Esophagus squamous epithelium (tissue), 4 donors: ENCODE data around the gene SDC4.
A peak's percentile ranks its signal among the peaks of the same experiment; 100 is the strongest.

ENCODE experiments used
- POLR2A ChIP-seq, 4 donors: fragments of 450-650 bp; IDR thresholded peaks; one replicate each; pipeline ENCODE4 v1.6.1; 2017; ENCODE audit warnings: antibody characterized with exemption in 4 of 4, mild to moderate bottlenecking in 4 of 4, moderate library complexity in 3 of 4
- TF ChIP-seq, protein P1 (sequence below), 6 experiments: fragments of 450-650 bp in 4 of 6; fragments of 200-600 bp in 2 of 6; sonication (generic) in 2 of 6; IDR thresholded peaks; one replicate each; pipeline ENCODE4 v1.5.1; 2016 to 2019; ENCODE audit warnings: antibody characterized with exemption in 6 of 6, mild to moderate bottlenecking in 4 of 6, moderate library complexity in 4 of 6

DNA sequence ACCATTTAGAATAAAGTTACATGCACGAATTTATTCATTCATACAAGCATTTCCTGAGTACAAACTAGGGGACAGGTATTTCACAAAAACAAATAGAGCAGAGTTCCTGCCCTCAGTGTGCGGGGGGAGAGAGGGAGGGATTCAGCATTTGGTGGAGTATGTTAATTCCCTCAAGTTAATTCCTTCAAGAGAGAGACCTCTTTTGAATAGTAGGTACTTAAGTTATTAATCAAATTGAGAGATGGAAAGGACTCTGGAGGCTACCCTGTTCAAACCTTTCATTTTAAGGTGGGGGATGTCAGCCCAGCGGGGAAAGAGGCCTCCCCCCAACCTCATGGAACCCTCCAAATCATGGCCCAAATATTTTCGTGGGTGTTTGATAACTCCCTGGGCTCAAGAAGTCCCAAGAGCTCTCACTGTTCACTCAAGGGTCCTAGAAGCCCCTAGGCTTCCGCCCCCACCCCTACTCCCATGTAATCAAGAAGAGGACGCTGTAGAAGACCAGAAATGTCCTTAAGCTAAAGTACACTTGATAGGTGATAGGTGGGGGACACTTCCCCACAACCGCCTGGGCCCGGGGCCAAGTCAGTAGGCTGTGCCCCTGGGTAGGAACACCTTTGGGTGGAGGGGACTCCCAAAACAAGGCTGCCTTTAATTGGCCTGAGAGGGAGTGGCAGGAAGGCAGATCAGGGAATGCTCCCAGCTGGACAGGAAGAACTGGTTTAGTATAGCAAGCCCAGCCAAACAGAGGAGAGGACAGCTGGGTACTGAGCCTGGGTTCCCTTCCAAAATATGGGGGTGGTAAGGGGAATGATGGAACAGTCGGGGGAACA, 2.9 kb downstream of the SDC4 start:
- TF ChIP-seq, protein P1, sequence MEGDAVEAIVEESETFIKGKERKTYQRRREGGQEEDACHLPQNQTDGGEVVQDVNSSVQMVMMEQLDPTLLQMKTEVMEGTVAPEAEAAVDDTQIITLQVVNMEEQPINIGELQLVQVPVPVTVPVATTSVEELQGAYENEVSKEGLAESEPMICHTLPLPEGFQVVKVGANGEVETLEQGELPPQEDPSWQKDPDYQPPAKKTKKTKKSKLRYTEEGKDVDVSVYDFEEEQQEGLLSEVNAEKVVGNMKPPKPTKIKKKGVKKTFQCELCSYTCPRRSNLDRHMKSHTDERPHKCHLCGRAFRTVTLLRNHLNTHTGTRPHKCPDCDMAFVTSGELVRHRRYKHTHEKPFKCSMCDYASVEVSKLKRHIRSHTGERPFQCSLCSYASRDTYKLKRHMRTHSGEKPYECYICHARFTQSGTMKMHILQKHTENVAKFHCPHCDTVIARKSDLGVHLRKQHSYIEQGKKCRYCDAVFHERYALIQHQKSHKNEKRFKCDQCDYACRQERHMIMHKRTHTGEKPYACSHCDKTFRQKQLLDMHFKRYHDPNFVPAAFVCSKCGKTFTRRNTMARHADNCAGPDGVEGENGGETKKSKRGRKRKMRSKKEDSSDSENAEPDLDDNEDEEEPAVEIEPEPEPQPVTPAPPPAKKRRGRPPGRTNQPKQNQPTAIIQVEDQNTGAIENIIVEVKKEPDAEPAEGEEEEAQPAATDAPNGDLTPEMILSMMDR (IDR thresholded peaks at IDR 0.05): no peak
- peak in 2 of 4 donors; percentile 24 to 29 for TF ChIP-seq POLR2A (IDR thresholded peaks at IDR 0.05)
